Measurements from ENCODE around the gene SPEF1.
A peak's percentile ranks its signal among the peaks of the same experiment; 100 is the strongest.

DNA sequence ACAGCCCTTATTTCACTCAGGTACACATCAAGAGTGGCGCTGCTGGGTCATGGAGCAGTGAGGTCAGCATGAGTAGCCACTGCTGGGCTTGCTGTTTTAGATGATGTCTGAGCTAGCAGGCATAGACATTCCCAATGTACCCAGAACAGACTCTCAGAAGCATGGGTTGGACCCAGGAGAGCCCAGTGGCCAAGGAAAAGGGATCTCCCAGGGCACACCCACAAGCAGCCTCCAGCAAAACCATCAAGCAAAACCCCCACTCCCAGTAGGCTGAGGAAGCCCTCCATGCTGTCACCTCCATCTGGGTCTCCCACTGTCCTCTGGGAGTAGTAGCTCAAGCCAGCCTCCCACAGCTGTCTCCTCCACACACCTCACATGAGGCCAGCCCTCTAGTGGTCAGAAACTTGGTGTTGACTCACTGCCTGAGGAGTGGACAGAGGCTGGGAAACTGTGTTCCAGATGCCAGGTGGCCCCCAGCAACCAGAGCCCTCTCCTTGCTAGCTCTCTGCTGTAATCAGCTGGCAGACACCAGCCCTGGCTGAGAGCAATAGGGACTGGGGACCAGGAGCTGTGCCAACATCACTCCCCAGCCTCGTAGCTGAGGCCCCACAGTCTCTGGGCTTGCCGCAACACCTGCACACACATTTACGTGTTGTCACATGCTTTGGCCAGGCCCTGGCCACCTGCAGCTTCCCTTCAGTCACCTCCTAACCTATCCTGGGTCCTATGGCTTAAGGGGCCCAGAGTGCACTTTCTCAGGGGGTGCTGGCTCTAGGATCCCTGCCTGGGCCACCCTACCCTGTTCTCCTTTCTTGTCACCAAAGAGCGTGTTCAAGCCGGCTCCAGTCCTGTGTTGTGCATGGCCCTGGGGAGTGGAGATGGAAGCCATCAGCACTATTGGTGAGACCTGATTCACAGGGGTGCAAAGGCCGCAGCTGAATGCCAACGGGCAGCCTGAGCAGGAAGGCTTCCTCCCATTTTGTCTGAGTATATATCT is 37.2 kb upstream of the SPEF1 start:
- TF ChIP-seq, protein P1, sequence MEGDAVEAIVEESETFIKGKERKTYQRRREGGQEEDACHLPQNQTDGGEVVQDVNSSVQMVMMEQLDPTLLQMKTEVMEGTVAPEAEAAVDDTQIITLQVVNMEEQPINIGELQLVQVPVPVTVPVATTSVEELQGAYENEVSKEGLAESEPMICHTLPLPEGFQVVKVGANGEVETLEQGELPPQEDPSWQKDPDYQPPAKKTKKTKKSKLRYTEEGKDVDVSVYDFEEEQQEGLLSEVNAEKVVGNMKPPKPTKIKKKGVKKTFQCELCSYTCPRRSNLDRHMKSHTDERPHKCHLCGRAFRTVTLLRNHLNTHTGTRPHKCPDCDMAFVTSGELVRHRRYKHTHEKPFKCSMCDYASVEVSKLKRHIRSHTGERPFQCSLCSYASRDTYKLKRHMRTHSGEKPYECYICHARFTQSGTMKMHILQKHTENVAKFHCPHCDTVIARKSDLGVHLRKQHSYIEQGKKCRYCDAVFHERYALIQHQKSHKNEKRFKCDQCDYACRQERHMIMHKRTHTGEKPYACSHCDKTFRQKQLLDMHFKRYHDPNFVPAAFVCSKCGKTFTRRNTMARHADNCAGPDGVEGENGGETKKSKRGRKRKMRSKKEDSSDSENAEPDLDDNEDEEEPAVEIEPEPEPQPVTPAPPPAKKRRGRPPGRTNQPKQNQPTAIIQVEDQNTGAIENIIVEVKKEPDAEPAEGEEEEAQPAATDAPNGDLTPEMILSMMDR (IDR thresholded peaks at IDR 0.05), result peak; percentile 30 to 75 (median 50)
- TF ChIP-seq EP300 (IDR thresholded peaks at IDR 0.05), result no peak
- no peak for TF ChIP-seq POLR2A (IDR thresholded peaks at IDR 0.05)

All from tibial nerve (tissue), 4 donors.